GM18508 (cell line): ENCODE data around the gene SPAG16.

ENCODE experiments used
- ATAC-seq: cut with Tn5 transposase; IDR thresholded peaks from one replicate; pipeline ENCODE4 v1.9.1; 2021; ENCODE audit warnings: moderate number of reproducible peaks; ENCODE audit not compliant: insufficient read depth, unreplicated experiment

Gene SPAG16

DNA sequence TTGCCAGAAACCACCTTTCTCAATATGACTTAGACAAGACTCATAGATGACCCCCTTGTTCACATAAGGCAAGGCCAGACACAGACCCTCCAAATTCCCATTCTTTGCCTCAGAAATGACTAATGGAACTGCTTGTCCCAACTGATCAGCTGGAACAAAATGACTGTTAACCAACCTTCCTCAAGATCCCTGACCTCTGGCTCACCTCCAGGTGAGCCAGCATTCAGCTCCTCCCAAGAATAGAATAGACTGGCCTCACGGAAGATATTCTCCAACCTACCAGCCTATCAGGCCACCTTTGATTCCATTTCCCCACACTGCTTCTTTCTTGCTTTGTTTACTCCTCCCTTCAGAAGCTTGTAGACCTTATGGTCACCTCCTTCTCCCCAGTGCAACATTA is 930.8 kb downstream of the SPAG16 start:
- no peak for ATAC-seq

- ATAC-seq = no peak
Measured at GRCh38 chr2:214217136-214217535, 932.9 kb downstream of the SPAG16 start.

- ATAC-seq = no peak
Measured at GRCh38 chr2:214217599-214217998, 933.3 kb downstream of the SPAG16 start.

DNA sequence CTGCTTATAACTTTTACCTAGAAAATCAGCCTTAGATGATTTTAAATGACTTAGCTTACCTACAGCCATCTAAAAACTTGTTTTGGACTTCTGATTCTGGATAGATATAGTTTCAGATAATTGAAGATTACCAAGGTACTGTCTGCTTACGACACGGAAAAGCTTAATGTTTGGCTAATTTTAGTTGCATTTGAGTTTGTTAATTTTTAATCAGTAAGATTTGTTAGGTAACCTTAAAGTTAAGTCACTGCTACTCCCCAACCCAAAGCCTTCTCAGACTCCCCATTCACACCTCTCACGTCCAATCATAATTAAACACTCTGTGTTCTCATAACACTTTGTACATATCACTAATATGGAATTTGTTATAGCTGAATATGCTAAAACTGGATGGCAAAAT is 936.0 kb downstream of the SPAG16 start:
- no peak for ATAC-seq

DNA sequence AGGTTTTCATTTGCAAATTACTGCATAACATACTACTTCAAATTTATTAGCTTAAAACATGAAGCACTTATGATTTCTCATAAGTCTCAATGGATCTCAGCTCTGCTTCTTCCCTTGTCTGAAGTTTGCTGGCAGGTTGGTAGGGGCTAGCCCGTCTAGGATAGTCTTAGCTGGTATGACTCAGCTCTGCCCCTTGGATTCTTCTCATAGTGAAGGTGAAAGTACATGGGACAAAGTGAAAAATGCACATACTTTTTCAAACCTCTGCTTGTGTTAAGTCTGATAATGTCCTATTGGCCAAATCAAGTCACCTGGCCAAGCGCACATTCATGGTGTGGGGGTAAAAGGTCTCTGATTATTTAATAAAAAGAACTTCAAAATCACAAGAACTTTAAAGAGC is 941.8 kb downstream of the SPAG16 start:
- ATAC-seq = no peak

DNA sequence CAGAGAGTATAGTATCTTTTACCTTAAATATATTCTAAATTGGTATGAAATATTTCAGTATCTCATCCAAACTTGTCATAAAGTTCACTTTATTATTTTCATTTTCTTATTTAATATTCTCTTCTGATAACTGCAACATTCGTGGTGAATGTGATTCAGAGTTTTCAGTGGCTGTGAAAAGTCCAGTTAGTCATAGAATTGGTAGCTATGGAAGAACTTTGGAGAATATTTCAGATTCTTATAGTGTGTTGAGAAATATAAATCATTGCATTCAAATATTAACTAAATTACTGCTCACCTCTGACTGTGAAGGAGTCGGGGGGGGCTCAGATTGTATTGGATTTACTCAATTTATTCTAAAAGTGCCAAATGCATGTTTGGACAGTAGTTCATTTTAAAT is 948.0 kb downstream of the SPAG16 start:
- no peak for ATAC-seq

DNA sequence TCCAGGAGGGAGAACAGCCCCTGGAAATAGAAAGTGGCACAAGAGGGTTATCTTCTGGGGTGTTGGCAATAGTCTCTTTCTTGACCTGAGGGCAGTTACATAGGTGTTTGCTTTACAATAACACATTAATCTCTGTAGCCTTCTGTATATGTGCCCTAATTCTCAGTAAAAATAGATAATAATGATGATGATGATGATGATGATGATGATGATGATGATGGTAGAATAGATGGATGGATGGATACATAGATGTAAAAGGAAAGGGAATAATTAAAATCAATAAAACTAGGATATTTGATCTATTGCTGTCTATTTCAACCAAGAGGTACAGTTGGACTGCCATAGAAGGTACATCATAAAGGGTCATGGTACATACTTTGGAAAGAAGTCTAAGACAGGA is 948.9 kb downstream of the SPAG16 start:
- no peak for ATAC-seq

DNA sequence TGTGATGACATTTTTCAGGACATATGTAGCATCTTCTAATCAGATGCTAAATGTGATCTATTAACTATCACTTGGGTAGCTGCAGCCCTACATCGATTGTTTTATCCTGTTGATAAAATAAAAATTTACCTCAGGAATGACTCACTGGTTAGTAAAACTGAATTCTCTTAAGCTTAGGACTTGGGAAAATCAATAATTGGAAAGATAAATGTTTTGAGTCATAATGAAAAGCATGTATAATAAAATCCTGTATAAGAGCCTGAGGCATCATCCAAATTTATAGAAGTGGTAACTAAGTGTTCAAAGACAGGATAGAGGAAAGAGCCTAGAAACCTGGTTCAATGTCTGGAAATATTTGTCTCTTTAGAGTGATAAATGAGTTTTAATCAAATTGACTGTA is 958.5 kb downstream of the SPAG16 start:
- ATAC-seq = no peak

DNA sequence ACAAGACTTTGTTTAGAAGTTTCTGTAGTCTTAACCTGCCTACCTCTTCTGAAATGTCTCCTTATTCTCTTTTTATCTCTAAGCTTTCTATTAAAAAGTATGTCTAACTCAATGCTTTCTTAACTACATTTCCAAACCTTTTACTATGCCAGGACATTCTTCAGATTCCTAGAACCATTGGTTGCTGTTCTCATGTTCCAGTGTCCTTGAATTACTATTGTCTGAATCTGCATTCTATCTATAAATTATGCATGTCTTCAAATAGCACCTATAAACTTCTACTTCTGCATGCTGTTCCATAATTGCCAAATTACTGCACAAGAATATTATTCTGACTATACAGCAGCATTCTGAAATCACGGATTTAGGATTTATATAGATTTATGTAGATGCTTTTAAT is 960.6 kb downstream of the SPAG16 start:
- ATAC-seq = no peak

- ATAC-seq = no peak
Measured at GRCh38 chr2:214246417-214246816, 962.2 kb downstream of the SPAG16 start.

DNA sequence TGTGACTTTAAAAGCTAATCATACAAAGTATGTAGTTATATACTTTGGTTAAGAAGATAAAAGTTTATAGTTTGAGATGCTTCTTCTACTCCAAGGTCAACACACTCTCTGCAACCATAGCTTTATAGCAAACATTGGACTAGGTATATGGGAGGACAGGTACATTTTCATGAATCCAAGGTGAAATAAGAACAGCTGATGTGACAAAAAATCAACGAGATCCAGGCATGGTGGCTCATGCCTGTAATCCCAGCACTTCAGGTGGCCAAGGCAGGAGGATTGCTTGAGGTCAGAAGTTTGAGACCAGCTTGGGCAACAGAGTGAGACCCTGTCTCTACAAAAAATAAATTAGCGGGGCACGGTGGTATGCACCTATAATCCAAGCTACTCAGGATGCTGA is 963.3 kb downstream of the SPAG16 start:
- ATAC-seq = no peak

GRCh38 chr2:214255046-214255445 is 970.8 kb downstream of the SPAG16 start:
- ATAC-seq = no peak

GRCh38 chr2:214261683-214262082 is 977.4 kb downstream of the SPAG16 start:
- no peak for ATAC-seq

- no peak for ATAC-seq
Measured at GRCh38 chr2:214264171-214264570, 979.9 kb downstream of the SPAG16 start.

GRCh38 chr2:214265991-214266489 is 981.8 kb downstream of the SPAG16 start:
- ATAC-seq = no peak

- ATAC-seq = no peak
Measured at GRCh38 chr2:214277880-214278279, 993.6 kb downstream of the SPAG16 start.

GRCh38 chr2:214286011-214286410 is 1001.7 kb downstream of the SPAG16 start:
- no peak for ATAC-seq

DNA sequence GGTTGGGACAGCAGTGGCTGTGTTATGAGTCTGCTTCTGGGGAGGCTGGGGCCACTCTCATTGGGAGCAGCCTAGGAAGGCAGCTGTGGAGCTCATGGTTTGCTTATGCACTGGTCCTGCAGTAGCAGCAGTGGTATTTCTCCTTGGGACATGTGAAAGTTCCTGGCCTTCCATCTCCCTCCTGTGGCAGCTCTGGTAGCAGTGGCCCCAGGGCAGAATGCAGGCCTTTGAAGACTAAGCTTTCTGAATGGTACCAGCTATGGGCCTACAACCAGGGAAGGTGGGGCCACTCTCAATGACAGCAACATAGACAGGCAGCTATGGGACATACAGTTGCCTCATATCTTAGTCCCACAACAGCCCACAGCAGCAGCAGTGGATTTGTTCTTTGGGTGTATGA is 1009.3 kb downstream of the SPAG16 start:
- no peak for ATAC-seq

- ATAC-seq = no peak
Measured at GRCh38 chr2:214294426-214294825, 1010.2 kb downstream of the SPAG16 start.

GRCh38 chr2:214297423-214297822 is 1013.2 kb downstream of the SPAG16 start:
- ATAC-seq = no peak

GRCh38 chr2:214310319-214310718 is 1026.1 kb downstream of the SPAG16 start:
- ATAC-seq = no peak

- no peak for ATAC-seq
Measured at GRCh38 chr2:214311031-214311533, 1026.8 kb downstream of the SPAG16 start.
